ENCODE measurements around the gene HINT2.

DNA sequence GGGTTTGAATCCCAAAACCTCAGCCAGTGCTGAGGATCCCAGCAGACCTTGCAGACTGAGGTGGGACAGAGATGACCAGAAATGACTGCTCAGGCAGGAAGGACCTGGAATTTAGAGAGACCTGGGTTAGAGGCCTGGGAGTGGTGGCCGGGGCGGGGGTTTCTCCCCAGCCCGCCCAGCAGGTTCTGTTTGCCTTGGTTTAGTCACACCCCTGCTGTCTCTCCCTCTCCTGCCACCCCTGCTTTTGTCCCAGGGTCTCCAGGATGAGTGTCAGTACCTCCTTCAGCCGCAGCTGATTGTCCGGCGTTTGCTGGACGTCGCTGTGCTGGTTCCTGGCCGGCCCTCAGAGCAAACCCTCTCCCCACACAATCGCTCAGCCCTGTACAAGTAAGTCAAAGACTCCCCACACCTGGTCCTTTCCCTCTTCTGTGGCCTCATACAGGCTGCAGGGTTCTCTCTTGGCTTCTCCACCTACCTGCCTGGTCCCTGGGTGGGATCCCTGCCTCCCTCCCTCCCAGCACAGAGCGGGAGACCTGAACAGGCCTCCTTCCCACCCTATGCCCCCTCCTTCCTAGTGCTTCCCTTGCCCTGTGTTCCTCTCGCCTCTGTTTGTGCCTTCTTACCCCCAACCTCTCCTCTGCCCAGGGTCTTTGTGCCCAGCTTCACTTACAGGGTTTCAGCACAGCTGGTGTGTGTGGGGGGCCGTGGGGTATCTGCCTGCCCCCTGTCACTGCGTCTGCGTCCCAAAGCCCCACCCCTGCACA is 26.2 kb upstream of the HINT2 start:
- no peak for TF ChIP-seq POLR2A (IDR thresholded peaks at IDR 0.05)
- TF ChIP-seq, protein P1, sequence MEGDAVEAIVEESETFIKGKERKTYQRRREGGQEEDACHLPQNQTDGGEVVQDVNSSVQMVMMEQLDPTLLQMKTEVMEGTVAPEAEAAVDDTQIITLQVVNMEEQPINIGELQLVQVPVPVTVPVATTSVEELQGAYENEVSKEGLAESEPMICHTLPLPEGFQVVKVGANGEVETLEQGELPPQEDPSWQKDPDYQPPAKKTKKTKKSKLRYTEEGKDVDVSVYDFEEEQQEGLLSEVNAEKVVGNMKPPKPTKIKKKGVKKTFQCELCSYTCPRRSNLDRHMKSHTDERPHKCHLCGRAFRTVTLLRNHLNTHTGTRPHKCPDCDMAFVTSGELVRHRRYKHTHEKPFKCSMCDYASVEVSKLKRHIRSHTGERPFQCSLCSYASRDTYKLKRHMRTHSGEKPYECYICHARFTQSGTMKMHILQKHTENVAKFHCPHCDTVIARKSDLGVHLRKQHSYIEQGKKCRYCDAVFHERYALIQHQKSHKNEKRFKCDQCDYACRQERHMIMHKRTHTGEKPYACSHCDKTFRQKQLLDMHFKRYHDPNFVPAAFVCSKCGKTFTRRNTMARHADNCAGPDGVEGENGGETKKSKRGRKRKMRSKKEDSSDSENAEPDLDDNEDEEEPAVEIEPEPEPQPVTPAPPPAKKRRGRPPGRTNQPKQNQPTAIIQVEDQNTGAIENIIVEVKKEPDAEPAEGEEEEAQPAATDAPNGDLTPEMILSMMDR (IDR thresholded peaks at IDR 0.05) = no peak
- no peak for TF ChIP-seq POLR2AphosphoS5 (IDR thresholded peaks at IDR 0.05; ENCODE audit: insufficient read depth in 1 of 2, low read depth in 1 of 2)
